Mesendoderm (in vitro differentiated cells): ENCODE results near the gene NOX5.

ENCODE experiments used
- DNase-seq: peaks from one replicate; pipeline ENCODE4 v3.0.0; 2013
- H2AK5ac ChIP-seq: 2 replicates; pipeline ENCODE4 v1.6.1; 2013; ENCODE audit warnings: low read length, inconsistent platforms
- H2BK120ac ChIP-seq: 2 replicates; pipeline ENCODE4 v1.6.1; 2013; ENCODE audit warnings: low read depth, mild to moderate bottlenecking, low read length, moderate library complexity, mixed read lengths
- H2BK15ac ChIP-seq: replicated peaks from 2 replicates; pipeline ENCODE4 v1.6.1; 2013; ENCODE audit warnings: low read depth, mild to moderate bottlenecking, moderate library complexity
- H2BK5ac ChIP-seq: 2 replicates; pipeline ENCODE4 v1.6.1; 2013; ENCODE audit warnings: low read length, inconsistent platforms
- H3K18ac ChIP-seq: 2 replicates; pipeline ENCODE4 v1.6.1; 2013; ENCODE audit warnings: mild to moderate bottlenecking, low read length, mixed read lengths
- H3K23ac ChIP-seq: one replicate; pipeline ENCODE4 v1.6.1; 2013; ENCODE audit warnings: low read length
- H3K27ac ChIP-seq: 2 replicates; pipeline ENCODE4 v1.5.1; 2013; ENCODE audit warnings: low read depth, mild to moderate bottlenecking, inconsistent platforms, low read length, moderate library complexity
- H3K27me3 ChIP-seq: 2 replicates; pipeline ENCODE4 v1.6.1; 2013; ENCODE audit warnings: low read length, control low read depth, mild to moderate bottlenecking, inconsistent platforms; ENCODE audit not compliant: insufficient read depth, poor library complexity
- H3K36me3 ChIP-seq: 2 replicates; pipeline ENCODE4 v1.6.1; 2013; ENCODE audit warnings: low read length, inconsistent platforms; ENCODE audit not compliant: control insufficient read depth, insufficient read depth
- H3K4ac ChIP-seq: one replicate; pipeline ENCODE4 v1.6.1; 2013; ENCODE audit warnings: low read depth, mild to moderate bottlenecking, low read length, moderate library complexity
- H3K4me1 ChIP-seq: 2 replicates; pipeline ENCODE4 v1.6.1; 2013; ENCODE audit warnings: low read depth, low read length, inconsistent platforms; ENCODE audit not compliant: control insufficient read depth
- H3K4me2 ChIP-seq: 2 replicates; pipeline ENCODE4 v1.6.1; 2013; ENCODE audit warnings: low read length
- H3K4me3 ChIP-seq: 2 replicates; pipeline ENCODE4 v1.5.1; 2013; ENCODE audit warnings: mild to moderate bottlenecking, low read length
- H3K56ac ChIP-seq: one replicate; pipeline ENCODE4 v1.6.1; 2013; ENCODE audit warnings: low read length
- H3K79me1 ChIP-seq: 2 replicates; pipeline ENCODE4 v1.6.1; 2013; ENCODE audit warnings: low read length, inconsistent platforms
- H3K79me2 ChIP-seq: 2 replicates; pipeline ENCODE4 v1.6.1; 2013; ENCODE audit warnings: mild to moderate bottlenecking, low read length; ENCODE audit not compliant: control insufficient read depth, insufficient read depth
- H3K9ac ChIP-seq: 2 replicates; pipeline ENCODE4 v1.6.1; 2013; ENCODE audit warnings: low read length, inconsistent platforms
- H4K5ac ChIP-seq: one replicate; pipeline ENCODE4 v1.6.1; 2013; ENCODE audit warnings: low read length
- H4K8ac ChIP-seq: one replicate; pipeline ENCODE4 v1.6.1; 2013; ENCODE audit warnings: low read depth, mild to moderate bottlenecking, control low read depth, low read length, moderate library complexity
- WGBS: extraction: QIAGEN DNeasy Blood & Tissue Kit; methylation state at CpG from one replicate; pipeline ENCODE4 v1.1.7; 2013; ENCODE audit warnings: low lambda C conversion rate, missing lambda C conversion rate; ENCODE audit not compliant: insufficient coverage; ENCODE audit errors: extremely low coverage; 5-methylcytosine and 5-hydroxymethylcytosine counted together

Gene NOX5

DNA sequence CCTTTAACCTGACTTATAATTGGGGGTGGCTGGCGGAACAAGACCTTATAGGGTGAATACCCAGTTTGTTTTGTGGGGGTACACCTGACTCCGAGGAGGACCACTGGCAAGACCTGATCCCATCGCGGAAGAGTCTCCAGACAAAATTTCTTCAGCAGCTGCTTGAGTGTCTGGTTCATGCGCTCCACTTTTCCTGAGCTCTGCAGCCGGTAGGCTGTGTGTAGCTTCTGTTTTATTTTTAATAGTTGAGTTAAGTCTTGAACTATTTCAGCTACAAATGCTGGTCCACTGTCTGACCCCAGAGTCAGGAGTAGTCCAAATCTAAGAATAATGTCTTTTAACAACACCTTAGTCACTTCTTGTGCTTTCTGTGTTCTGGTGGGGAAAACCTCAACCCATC lies 21.2 kb upstream of the NOX5 start:
- Histone ChIP-seq H3K27ac (no peak overlapping the region), H3K79me1 (no peaks in the 10 kb centered on the region)
- DNase-seq: no peak

DNA sequence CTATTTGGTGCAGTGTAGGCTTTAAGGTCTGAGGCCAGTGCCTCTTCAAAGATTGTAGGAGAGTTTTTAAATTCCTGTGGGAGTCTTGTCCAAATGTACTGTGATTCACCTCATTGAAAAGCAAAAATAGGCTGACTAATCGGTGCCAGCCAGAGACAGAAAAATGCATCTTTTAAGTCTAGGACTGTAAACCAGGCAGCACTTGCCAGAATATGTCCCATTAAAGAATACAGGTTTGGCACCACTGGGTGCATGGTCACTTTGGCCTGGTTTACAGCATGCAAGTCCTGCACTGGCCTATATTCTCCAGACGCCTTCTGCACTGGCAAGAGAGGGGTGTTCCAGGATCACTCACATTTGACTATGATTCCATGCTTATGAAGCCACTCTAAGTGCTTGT lies 20.3 kb upstream of the NOX5 start:
- no peak overlapping the region for H3K23ac ChIP-seq
- no peak overlapping the region for H4K5ac ChIP-seq
- no peak overlapping the region for H3K18ac ChIP-seq
- H2BK120ac ChIP-seq: no peak overlapping the region
- no peak overlapping the region for H3K9ac ChIP-seq
- peaks cover 2% of the 10 kb centered on the region for H3K4me1 ChIP-seq
- no peaks in the 10 kb centered on the region for H3K36me3 ChIP-seq
- H2BK5ac ChIP-seq: no peak overlapping the region
- H3K27me3 ChIP-seq: no peaks in the 10 kb centered on the region
- WGBS: no CpG with 5 or more reads among the region's 2 CpGs
- no peak overlapping the region for H4K8ac ChIP-seq
- no peak overlapping the region for H3K4ac ChIP-seq
- H3K4me3 ChIP-seq: no peak overlapping the region
- H3K27ac ChIP-seq: no peak overlapping the region
- H3K79me1 ChIP-seq: no peaks in the 10 kb centered on the region
- no peak overlapping the region for H2BK15ac ChIP-seq
- H2AK5ac ChIP-seq: no peak overlapping the region
- H3K4me2 ChIP-seq: no peak overlapping the region
- H3K56ac ChIP-seq: no peak overlapping the region
- no peaks in the 10 kb centered on the region for H3K79me2 ChIP-seq
- no peak for DNase-seq

More for the DNA sequence above, 21.2 kb upstream of the NOX5 start:
- no peak overlapping the region for H3K4me2 ChIP-seq
- no peak overlapping the region for H2BK5ac ChIP-seq
- H3K4ac ChIP-seq: no peak overlapping the region
- no CpG with 5 or more reads among the region's 6 CpGs for WGBS
- no peaks in the 10 kb centered on the region for H3K36me3 ChIP-seq
- H2BK15ac ChIP-seq: no peak overlapping the region
- no peaks in the 10 kb centered on the region for H3K79me2 ChIP-seq
- H2BK120ac ChIP-seq: no peak overlapping the region
- no peak overlapping the region for H3K56ac ChIP-seq
- peaks cover 2% of the 10 kb centered on the region for H3K4me1 ChIP-seq
- no peak overlapping the region for H2AK5ac ChIP-seq
- no peak overlapping the region for H3K4me3 ChIP-seq
- no peak overlapping the region for H4K8ac ChIP-seq
- H3K27me3 ChIP-seq: no peaks in the 10 kb centered on the region
- no peak overlapping the region for H3K18ac ChIP-seq
- no peak overlapping the region for H3K23ac ChIP-seq
- H3K9ac ChIP-seq: no peak overlapping the region
- H4K5ac ChIP-seq: no peak overlapping the region

DNA sequence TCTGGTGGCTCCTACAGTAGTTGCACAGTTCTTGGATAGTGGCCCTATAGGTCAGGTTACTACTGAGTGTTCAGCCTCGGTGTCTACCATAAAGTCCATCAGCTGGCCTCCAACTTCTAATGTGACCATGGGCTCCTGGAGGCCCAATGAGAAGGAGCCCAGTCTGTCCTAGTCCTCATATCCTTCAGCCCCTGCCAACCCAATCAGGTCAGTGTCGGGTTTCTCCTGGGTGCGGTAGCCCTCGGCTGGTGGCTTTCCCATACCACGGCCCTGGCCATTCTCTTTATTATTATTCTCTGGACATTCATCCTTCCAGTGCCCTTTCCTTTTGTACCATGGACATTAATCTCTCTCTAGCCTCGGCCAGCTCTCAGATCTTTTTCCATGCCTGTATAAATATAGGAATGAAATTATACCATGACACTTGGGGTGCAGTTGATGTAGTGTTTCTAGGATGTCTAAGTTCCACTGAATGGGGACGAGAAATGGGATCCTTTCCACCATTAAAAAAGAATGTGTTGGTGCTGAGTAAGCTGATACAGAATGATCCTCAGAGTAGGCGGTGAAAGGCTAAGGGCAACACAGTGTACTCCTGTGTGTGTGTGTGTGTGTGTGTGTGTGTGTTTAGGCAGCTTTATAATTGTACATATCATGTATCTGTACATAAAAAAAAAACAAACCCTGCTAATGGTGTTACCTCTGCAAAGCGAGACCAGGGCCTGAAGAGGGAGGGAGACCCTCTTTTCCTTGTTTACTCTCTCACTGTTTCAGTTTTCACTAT lies 19.3 kb upstream of the NOX5 start:
- Histone ChIP-seq H3K79me1 (no peaks in the 10 kb centered on the region), H3K36me3 (no peaks in the 10 kb centered on the region), H3K4me1 (peaks cover 2% of the 10 kb centered on the region), H3K4ac (no peak overlapping the region), H3K9ac (no peak overlapping the region), H3K4me2 (no peak overlapping the region), H2BK120ac (no peak overlapping the region), H3K27ac (no peak overlapping the region), H3K79me2 (no peaks in the 10 kb centered on the region), H3K56ac (no peak overlapping the region), H2BK5ac (no peak overlapping the region), H3K18ac (no peak overlapping the region), H4K8ac (no peak overlapping the region), H2AK5ac (no peak overlapping the region), H2BK15ac (no peak overlapping the region), H3K27me3 (no peaks in the 10 kb centered on the region), H3K23ac (no peak overlapping the region), H3K4me3 (no peak overlapping the region), H4K5ac (no peak overlapping the region)
- DNase-seq: no peak
- WGBS: no CpG with 5 or more reads among the region's 9 CpGs

DNA sequence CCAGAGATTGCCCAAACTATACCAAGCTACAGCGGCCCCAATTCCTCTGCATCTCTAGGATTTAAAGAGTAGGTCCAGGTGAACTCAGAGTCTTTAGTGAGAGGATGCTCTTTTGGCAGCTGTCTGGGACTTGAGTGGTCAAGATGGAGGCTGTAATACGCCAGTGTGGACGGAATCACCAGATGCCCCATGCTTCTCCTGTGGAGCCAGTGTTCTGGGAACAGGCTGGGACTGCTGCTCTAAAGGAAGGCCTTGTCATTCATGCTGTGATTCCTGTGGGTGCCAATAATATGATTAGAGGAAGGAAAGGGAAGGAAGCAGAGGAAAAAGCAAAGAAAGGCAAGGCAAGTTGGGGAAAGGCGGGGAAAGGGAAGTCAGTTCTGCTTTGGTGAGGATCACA lies 17.4 kb upstream of the NOX5 start:
- no peak overlapping the region for H3K9ac ChIP-seq
- no peak overlapping the region for H3K27ac ChIP-seq
- H3K4ac ChIP-seq: no peak overlapping the region
- H3K18ac ChIP-seq: no peak overlapping the region
- H4K5ac ChIP-seq: no peak overlapping the region
- DNase-seq: no peak
- H3K36me3 ChIP-seq: no peaks in the 10 kb centered on the region
- WGBS: no CpG with 5 or more reads among the region's 4 CpGs
- no peak overlapping the region for H2BK5ac ChIP-seq
- no peak overlapping the region for H3K23ac ChIP-seq
- no peaks in the 10 kb centered on the region for H3K27me3 ChIP-seq
- H3K79me2 ChIP-seq: no peaks in the 10 kb centered on the region
- no peak overlapping the region for H2AK5ac ChIP-seq
- H3K4me2 ChIP-seq: no peak overlapping the region
- no peak overlapping the region for H3K4me3 ChIP-seq
- no peak overlapping the region for H4K8ac ChIP-seq
- H3K4me1 ChIP-seq: no peaks in the 10 kb centered on the region
- no peak overlapping the region for H3K56ac ChIP-seq
- no peaks in the 10 kb centered on the region for H3K79me1 ChIP-seq
- H2BK120ac ChIP-seq: no peak overlapping the region
- no peak overlapping the region for H2BK15ac ChIP-seq

DNA sequence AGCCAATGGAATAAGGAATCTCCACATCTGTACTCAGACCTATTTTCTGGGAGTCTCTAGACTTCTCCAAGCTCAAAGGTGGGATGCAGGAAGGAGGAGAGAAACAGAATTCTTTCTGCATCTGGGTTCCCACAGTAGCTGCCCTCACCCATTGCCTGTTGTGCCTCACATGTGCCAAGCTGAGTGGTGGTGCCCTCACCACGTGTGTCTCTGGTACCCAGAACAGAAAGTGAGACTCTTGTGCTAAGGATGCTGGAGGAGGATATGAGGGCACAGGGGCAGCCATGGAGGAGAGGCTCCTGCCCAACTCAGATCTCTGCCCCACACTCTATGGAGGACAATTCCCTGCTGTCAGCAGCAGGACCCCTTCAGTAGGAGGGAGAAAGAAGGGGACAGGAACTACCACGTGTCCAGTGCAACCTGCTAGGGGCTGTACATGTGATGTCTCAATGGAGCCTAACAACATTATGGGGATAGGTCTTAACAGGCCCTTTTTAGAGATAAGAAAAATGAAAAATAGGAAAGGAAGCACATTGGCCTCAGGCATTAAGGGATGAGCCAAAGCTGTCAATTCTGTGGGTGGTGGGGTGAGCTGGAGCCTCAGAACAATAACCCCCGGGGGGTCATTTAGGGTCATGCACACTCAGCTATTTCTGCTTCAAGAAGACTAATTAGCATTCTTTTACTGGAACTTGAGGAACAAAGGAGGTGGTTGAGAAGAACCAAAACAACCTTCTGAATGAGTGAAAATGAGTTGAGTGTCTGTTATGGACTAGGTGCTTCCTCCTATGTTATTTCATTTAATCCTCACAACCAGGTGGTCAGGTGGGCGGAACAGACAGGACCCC lies 16.3 kb upstream of the NOX5 start:
- Histone ChIP-seq H4K8ac (no peak overlapping the region), H2AK5ac (no peak overlapping the region), H3K79me2 (no peaks in the 10 kb centered on the region), H3K27me3 (no peaks in the 10 kb centered on the region), H3K4me1 (no peaks in the 10 kb centered on the region), H3K79me1 (no peaks in the 10 kb centered on the region), H3K56ac (no peak overlapping the region), H3K4ac (no peak overlapping the region), H2BK120ac (no peak overlapping the region), H3K18ac (no peak overlapping the region), H3K4me2 (no peak overlapping the region), H3K23ac (no peak overlapping the region), H2BK15ac (no peak overlapping the region), H3K9ac (no peak overlapping the region), H3K36me3 (no peaks in the 10 kb centered on the region), H3K4me3 (no peak overlapping the region), H3K27ac (no peak overlapping the region), H4K5ac (no peak overlapping the region), H2BK5ac (no peak overlapping the region)
- DNase-seq: no peak
- no CpG with 5 or more reads among the region's 4 CpGs for WGBS
